CD1c-positive myeloid dendritic cell (primary cell): Measurements from ENCODE around the gene KIAA0408.
"Not testable (repeated sequence)": the region's sequence is repeated elsewhere in the genome, so short reads cannot be mapped to it uniquely, and the experiment has no call there.

Experiments used
- DNase-seq: peaks from one replicate; pipeline ENCODE4 v3.0.0-alpha.2; 2016; ENCODE audit errors: extremely low spot score

KIAA0408 gene

GRCh38 chr6:127412016-127412415 is 47.2 kb downstream of the KIAA0408 start:
- DNase-seq = not testable (repeated sequence)
